ENCODE measurements around the gene MSL1. TPM values are rescaled to one million over a fixed set of nuclear protein-coding genes. Genes with fewer than 3 reads are reported as not detected.

MSL1 gene
- total and polyA plus RNA-seq, 3 experiments from 2014 or later = 13.5 to 91.5 (median 88.6) TPM

GRCh38 chr17:40148527-40148926 is 26.8 kb downstream of the MSL1 start:
- ChIA-PET CTCF (interaction anchor here (1.2 to 2.2 kb wide), 6 partner anchors 20 to 122 kb away, joined by 3 to 9 read pairs (median 4); partner anchors contain the start of gene WIPF2), POLR2A (interaction anchor here (0.6 to 0.9 kb wide), 3 partner anchors 8 to 127 kb away, joined by 3 to 5 read pairs (median 3); partner anchors contain the start of gene CASC3)
- Mint-ChIP-seq H3K9me3 (no peaks in the 10 kb centered on the region), H3K4me3 (no peak overlapping the region), H3K27ac (peak overlapping the region in 5 of 8 donors; percentile 39 to 86 (median 79)), H3K27me3 (no peaks in the 10 kb centered on the region), H3K4me1 (peaks cover 35 to 62% (median 60%) of the 10 kb centered on the region in 3 donors), H3K36me3 (peaks cover 0 to 65% (median 16%) of the 10 kb centered on the region in 3 donors)
- Histone ChIP-seq H3K9me3 (ENCODE audit: low read length) (no peaks in the 10 kb centered on the region), H3K4me1 (ENCODE audit: insufficient read depth, low read length) (peaks cover 6% of the 10 kb centered on the region), H3K36me3 (ENCODE audit: insufficient read depth, low read length) (peaks cover 33% of the 10 kb centered on the region), H3K27me3 (ENCODE audit: insufficient read depth, low read length, poor library complexity, severe bottlenecking) (no peaks in the 10 kb centered on the region), H3K4me3 (ENCODE audit: low read length) (no peak overlapping the region), H3K27ac (ENCODE audit: low read depth, low read length) (no peak overlapping the region)
- no peak for DNase-seq

- CTCF ChIA-PET = interaction anchor here (1.2 to 1.3 kb wide), 2 partner anchors 10 to 16 kb away, joined by 3 to 4 read pairs; partner anchors contain the start of gene CASC3
- Mint-ChIP-seq H3K27ac (peak overlapping the region in 3 of 8 donors; percentile 8 to 70 (median 26)), H3K36me3 (peaks cover 0 to 79% (median 21%) of the 10 kb centered on the region in 3 donors), H3K9me3 (no peaks in the 10 kb centered on the region), H3K27me3 (no peaks in the 10 kb centered on the region), H3K4me1 (peaks cover 37 to 76% (median 63%) of the 10 kb centered on the region in 3 donors), H3K4me3 (no peak overlapping the region)
- no peaks in the 10 kb centered on the region for H3K9me3 ChIP-seq (ENCODE audit: low read length)
- H3K36me3 ChIP-seq (ENCODE audit: insufficient read depth, low read length) = peaks cover 41% of the 10 kb centered on the region
- POLR2A ChIA-PET = no interaction called here
- H3K27ac ChIP-seq (ENCODE audit: low read depth, low read length) = no peak overlapping the region
- no peaks in the 10 kb centered on the region for H3K27me3 ChIP-seq (ENCODE audit: insufficient read depth, low read length, poor library complexity, severe bottlenecking)
- no peak for DNase-seq
- H3K4me1 ChIP-seq (ENCODE audit: insufficient read depth, low read length) = peaks cover 6% of the 10 kb centered on the region
- H3K4me3 ChIP-seq (ENCODE audit: low read length) = no peak overlapping the region
Measured at GRCh38 chr17:40150276-40150675, 28.5 kb downstream of the MSL1 start.

DNA sequence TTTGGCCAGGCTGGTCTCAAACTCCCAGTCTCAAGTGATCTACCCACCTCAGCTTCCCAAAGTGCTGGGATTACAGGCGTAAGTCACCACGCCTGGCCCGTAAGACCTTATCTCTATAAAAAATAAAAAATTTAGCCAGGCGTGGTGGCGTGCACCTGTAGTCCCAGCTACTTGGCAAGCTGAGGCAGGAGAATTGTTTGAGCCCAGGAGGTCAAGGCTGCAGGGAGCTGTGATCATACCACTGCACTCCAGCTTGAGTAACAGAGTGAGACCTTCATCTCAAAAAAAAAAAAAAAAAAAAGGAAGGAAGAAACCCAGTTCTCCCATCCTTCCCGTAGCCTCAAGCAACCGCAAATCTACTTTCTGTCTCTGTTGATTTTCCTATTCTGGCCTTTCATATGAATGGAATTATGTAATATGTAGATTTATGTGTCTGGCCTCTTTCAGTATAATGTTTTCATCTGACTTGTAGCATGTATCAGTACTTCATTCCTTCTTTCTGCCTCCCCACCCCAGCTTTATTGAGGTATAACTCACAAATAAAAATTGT is 29.7 kb downstream of the MSL1 start:
- Histone ChIP-seq H3K4me3 (ENCODE audit: low read length) (no peak overlapping the region), H3K36me3 (ENCODE audit: insufficient read depth, low read length) (peaks cover 41% of the 10 kb centered on the region), H3K4me1 (ENCODE audit: insufficient read depth, low read length) (peaks cover 6% of the 10 kb centered on the region), H3K27me3 (ENCODE audit: insufficient read depth, low read length, poor library complexity, severe bottlenecking) (no peaks in the 10 kb centered on the region), H3K27ac (ENCODE audit: low read depth, low read length) (no peak overlapping the region), H3K9me3 (ENCODE audit: low read length) (no peaks in the 10 kb centered on the region)
- Mint-ChIP-seq H3K27me3 (no peaks in the 10 kb centered on the region), H3K27ac (peak overlapping the region in 4 of 8 donors; percentile 12 to 70 (median 50)), H3K4me1 (peaks cover 40 to 76% (median 62%) of the 10 kb centered on the region in 3 donors), H3K36me3 (peaks cover 0 to 80% (median 18%) of the 10 kb centered on the region in 3 donors), H3K4me3 (no peak overlapping the region), H3K9me3 (no peaks in the 10 kb centered on the region)
- ChIA-PET CTCF (interaction anchor here (0.9 to 2.0 kb wide), 8 partner anchors 11 to 138 kb away, joined by 3 to 6 read pairs (median 4); partner anchors contain the start of gene CASC3), POLR2A (interaction anchor here (0.6 kb wide), 1 partner anchor 51 kb away, joined by 4 read pairs; no protein-coding TSS in a partner anchor)
- no peak for DNase-seq

DNA sequence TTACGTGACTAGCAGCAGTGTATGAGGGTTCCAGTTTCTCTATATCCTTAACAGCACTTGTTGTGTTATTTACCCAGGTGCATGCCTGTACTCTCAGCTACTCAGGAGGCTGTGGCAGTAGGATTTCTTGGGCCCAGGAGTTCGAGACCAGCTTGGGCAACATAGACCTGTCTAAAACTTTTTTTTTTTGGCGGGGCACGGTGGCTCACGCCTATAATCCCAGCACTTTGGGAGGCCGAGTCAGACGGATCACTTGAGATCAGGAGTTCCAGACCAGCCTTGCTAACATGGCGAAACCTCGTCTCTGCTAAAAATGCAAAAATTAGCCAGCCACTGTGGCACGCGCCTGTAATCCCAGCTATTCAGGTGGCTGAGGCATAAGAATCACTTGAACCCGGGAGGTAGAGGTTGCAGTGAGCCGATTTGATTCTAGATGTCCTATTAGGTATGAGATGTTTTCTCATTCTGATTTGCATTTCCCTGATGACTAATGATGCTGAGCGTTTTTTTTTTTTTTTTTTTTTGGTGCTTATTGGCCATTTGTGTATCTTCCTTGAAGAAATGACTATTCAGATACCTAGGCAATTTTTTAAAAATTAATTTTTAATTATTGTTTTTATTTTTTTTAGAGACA is 31.9 kb downstream of the MSL1 start:
- Histone ChIP-seq H3K4me3 (ENCODE audit: low read length) (no peak overlapping the region), H3K36me3 (ENCODE audit: insufficient read depth, low read length) (peaks cover 31% of the 10 kb centered on the region), H3K4me1 (ENCODE audit: insufficient read depth, low read length) (no peaks in the 10 kb centered on the region), H3K27me3 (ENCODE audit: insufficient read depth, low read length, poor library complexity, severe bottlenecking) (no peaks in the 10 kb centered on the region), H3K9me3 (ENCODE audit: low read length) (no peaks in the 10 kb centered on the region), H3K27ac (ENCODE audit: low read depth, low read length) (peak overlapping the region; percentile 54)
- no peaks in the 10 kb centered on the region for H3K9me3 Mint-ChIP-seq
- peak overlapping the region in 1 of 8 donors; percentile 60 for H3K27ac Mint-ChIP-seq
- peaks cover 0 to 72% (median 13%) of the 10 kb centered on the region in 3 donors for H3K36me3 Mint-ChIP-seq
- no peak for DNase-seq
- peaks cover 30 to 68% (median 54%) of the 10 kb centered on the region in 3 donors for H3K4me1 Mint-ChIP-seq
- ChIA-PET CTCF (interaction anchor here (0.9 to 2.0 kb wide), 3 partner anchors 15 to 78 kb away, joined by 3 to 5 read pairs (median 5); no protein-coding TSS in a partner anchor), POLR2A (interaction anchor here (0.7 kb wide), 1 partner anchor 15 kb away, joined by 10 read pairs; no protein-coding TSS in a partner anchor)
- no peaks in the 10 kb centered on the region for H3K27me3 Mint-ChIP-seq
- H3K4me3 Mint-ChIP-seq = no peak overlapping the region

GRCh38 chr17:40157973-40158372 is 36.2 kb downstream of the MSL1 start:
- peak overlapping the region in 6 of 8 donors; percentile 29 to 90 (median 63) for H3K27ac Mint-ChIP-seq
- no peaks in the 10 kb centered on the region for H3K27me3 Mint-ChIP-seq
- DNase-seq = no peak
- Histone ChIP-seq H3K4me3 (ENCODE audit: low read length) (no peak overlapping the region), H3K36me3 (ENCODE audit: insufficient read depth, low read length) (peaks cover 23% of the 10 kb centered on the region), H3K9me3 (ENCODE audit: low read length) (no peaks in the 10 kb centered on the region), H3K27ac (ENCODE audit: low read depth, low read length) (no peak overlapping the region), H3K27me3 (ENCODE audit: insufficient read depth, low read length, poor library complexity, severe bottlenecking) (no peaks in the 10 kb centered on the region), H3K4me1 (ENCODE audit: insufficient read depth, low read length) (no peaks in the 10 kb centered on the region)
- ChIA-PET POLR2A (no interaction called here), CTCF (interaction anchor here (0.8 to 3.2 kb wide), 5 partner anchors 10 to 145 kb away, joined by 3 to 8 read pairs (median 3); no protein-coding TSS in a partner anchor)
- H3K36me3 Mint-ChIP-seq = peaks cover 0 to 63% (median 8%) of the 10 kb centered on the region in 3 donors
- H3K4me1 Mint-ChIP-seq = peaks cover 19 to 44% (median 29%) of the 10 kb centered on the region in 3 donors
- H3K4me3 Mint-ChIP-seq = no peak overlapping the region
- H3K9me3 Mint-ChIP-seq = no peaks in the 10 kb centered on the region

DNA sequence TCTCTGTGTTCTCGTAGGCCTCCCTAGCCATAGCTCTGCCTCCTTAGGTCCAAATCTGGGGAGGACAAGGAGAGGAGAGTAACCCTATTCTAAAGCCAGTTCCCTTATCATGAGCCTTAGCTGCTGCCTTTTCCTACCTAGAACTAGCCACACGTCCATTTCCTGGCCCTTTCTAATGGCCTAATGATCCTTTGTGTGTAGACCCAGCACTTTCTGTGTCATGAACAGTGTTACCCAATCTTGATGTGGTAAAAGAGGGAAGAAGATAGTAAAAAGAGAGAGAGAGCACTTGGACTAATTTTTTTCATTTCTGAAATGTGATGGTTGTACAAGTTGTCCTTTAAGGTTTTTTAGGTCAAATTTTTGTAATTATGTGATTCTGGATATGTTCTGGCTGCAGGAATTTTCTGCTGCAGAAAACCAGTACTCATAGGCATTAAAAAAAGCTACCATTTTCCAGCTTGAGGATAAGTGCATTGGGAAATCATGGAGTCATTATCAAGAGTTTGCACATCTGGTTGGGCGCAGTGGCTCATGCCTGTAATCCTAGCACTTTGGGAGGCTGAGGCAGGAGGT is 36.8 kb downstream of the MSL1 start:
- DNase-seq = no peak
- Histone ChIP-seq H3K27ac (ENCODE audit: low read depth, low read length) (no peak overlapping the region), H3K4me3 (ENCODE audit: low read length) (no peak overlapping the region), H3K9me3 (ENCODE audit: low read length) (no peaks in the 10 kb centered on the region), H3K36me3 (ENCODE audit: insufficient read depth, low read length) (peaks cover 23% of the 10 kb centered on the region), H3K4me1 (ENCODE audit: insufficient read depth, low read length) (no peaks in the 10 kb centered on the region), H3K27me3 (ENCODE audit: insufficient read depth, low read length, poor library complexity, severe bottlenecking) (no peaks in the 10 kb centered on the region)
- H3K27ac Mint-ChIP-seq = peak overlapping the region in 7 of 8 donors; percentile 11 to 93 (median 42)
- H3K27me3 Mint-ChIP-seq = no peaks in the 10 kb centered on the region
- no peak overlapping the region for H3K4me3 Mint-ChIP-seq
- H3K36me3 Mint-ChIP-seq = peaks cover 0 to 63% (median 8%) of the 10 kb centered on the region in 3 donors
- CTCF ChIA-PET = interaction anchor here (0.9 to 3.2 kb wide), 4 partner anchors 10 to 145 kb away, joined by 3 to 8 read pairs (median 4); no protein-coding TSS in a partner anchor
- H3K9me3 Mint-ChIP-seq = no peaks in the 10 kb centered on the region
- peaks cover 17 to 39% (median 26%) of the 10 kb centered on the region in 3 donors for H3K4me1 Mint-ChIP-seq
- POLR2A ChIA-PET = no interaction called here

GRCh38 chr17:40159456-40159855 is 37.7 kb downstream of the MSL1 start:
- Mint-ChIP-seq H3K27me3 (no peaks in the 10 kb centered on the region), H3K4me3 (no peak overlapping the region), H3K9me3 (no peaks in the 10 kb centered on the region), H3K27ac (peak overlapping the region in 2 of 8 donors; percentile 47 to 88), H3K4me1 (peaks cover 18 to 32% (median 25%) of the 10 kb centered on the region in 3 donors), H3K36me3 (peaks cover 0 to 63% (median 7%) of the 10 kb centered on the region in 3 donors)
- H3K36me3 ChIP-seq (ENCODE audit: insufficient read depth, low read length) = peaks cover 21% of the 10 kb centered on the region
- no peaks in the 10 kb centered on the region for H3K9me3 ChIP-seq (ENCODE audit: low read length)
- POLR2A ChIA-PET = no interaction called here
- H3K27me3 ChIP-seq (ENCODE audit: insufficient read depth, low read length, poor library complexity, severe bottlenecking) = no peaks in the 10 kb centered on the region
- H3K4me1 ChIP-seq (ENCODE audit: insufficient read depth, low read length) = no peaks in the 10 kb centered on the region
- no peak for DNase-seq
- no peak overlapping the region for H3K4me3 ChIP-seq (ENCODE audit: low read length)
- no peak overlapping the region for H3K27ac ChIP-seq (ENCODE audit: low read depth, low read length)
- CTCF ChIA-PET = interaction anchor here (0.9 to 3.2 kb wide), 2 partner anchors 9 to 47 kb away, joined by 4 to 8 read pairs; no protein-coding TSS in a partner anchor
